ENCODE results near the gene SERTAD3. TPM values are rescaled to one million over a fixed set of nuclear protein-coding genes. Genes with fewer than 3 reads are reported as not detected.

Gene SERTAD3
- total and polyA plus RNA-seq, 10 of the 15 experiments (the other 5 are each of a cell fraction or from before 2014, with no cell fraction given) = 4.2 to 22.4 (median 13.7) TPM

- FAIRE-seq (peak; percentile 84), ATAC-seq (no peak), DNase-seq (ENCODE audit: low read depth, low spot score) (no peak)
- ChIA-PET POLR2A (interaction anchor here (0.7 to 5.5 kb wide), 8 partner anchors 9 to 68 kb away, joined by 3 to 55 read pairs (median 4); partner anchors contain the start of gene SERTAD3), RAD21 (ENCODE audit: unreplicated experiment) (interaction anchor here (0.7 to 1.8 kb wide), 5 partner anchors 11 to 120 kb away, joined by 3 to 9 read pairs (median 4); partner anchors contain the start of genes PLD3 and SERTAD3), CTCF (interaction anchor here (1.1 to 7.1 kb wide), 8 partner anchors 10 to 181 kb away, joined by 3 to 67 read pairs (median 6); partner anchors contain the start of gene BLVRB), SMC1A (ENCODE audit: uncharacterized antibody, unreplicated experiment) (interaction anchor here (1.0 to 1.6 kb wide), 4 partner anchors 9 to 19 kb away, joined by 3 to 6 read pairs (median 6); partner anchors contain the start of gene SERTAD3)
- Histone ChIP-seq H3K79me2 (ENCODE audit: control insufficient read depth, insufficient read depth, low read length) (peaks cover 27% of the 10 kb centered on the region), H2AFZ (ENCODE audit: control insufficient read depth, low read depth, low read length) (peak overlapping the region; percentile 49), H3K4me3 (peak overlapping the region; percentile 97), H3K9ac (ENCODE audit: control insufficient read depth, insufficient read depth, low read length) (peak overlapping the region; percentile 74), H3K4me2 (ENCODE audit: control insufficient read depth, insufficient read depth) (peak overlapping the region; percentile 75), H3K27me3 (replicated peaks in 1 of 2; ENCODE audit: control insufficient read depth in 2 of 2, insufficient read depth in 2 of 2, low read length in 1 of 2) (no peaks in the 10 kb centered on the region), H3K9me3 (replicated peaks; ENCODE audit: control insufficient read depth, insufficient read depth, low read length) (no peaks in the 10 kb centered on the region), H3K27ac (ENCODE audit: control insufficient read depth, insufficient read depth) (peak overlapping the region; percentile 84), H3K4me1 (ENCODE audit: control insufficient read depth, insufficient read depth, low read length) (no peaks in the 10 kb centered on the region), H4K20me1 (ENCODE audit: control insufficient read depth, insufficient read depth) (no peaks in the 10 kb centered on the region), H3K36me3 (ENCODE audit: control insufficient read depth in 2 of 2, insufficient read depth in 2 of 2, low read length in 1 of 2) (peaks cover 0 to 6% of the 10 kb centered on the region in 2 experiments; a peak in 2 of 4 replicates)
- BruUV-seq (replicated peaks) = no TSS peak
- intact Hi-C loops (cut with micrococcal nuclease; ENCODE audit: unreplicated experiment) = loop anchor here (1.0 kb wide), 1 partner anchor 19 kb away; the partner anchor contains the start of gene SERTAD3
- in situ Hi-C loops (cut with MboI) = no loop called here
- TF ChIP-seq STAT3 (IDR thresholded peaks at IDR 0.05; ENCODE audit: low read depth, low read length) = no peak
- no peak for TF ChIP-seq POLR2A (IDR thresholded peaks at IDR 0.05; ENCODE audit: low read depth, low read length)
- no peak for TF ChIP-seq CHD4 (IDR thresholded peaks at IDR 0.05)
- peak; percentile 65; the same call in 1 of the 2 replicates for TF ChIP-seq NBN (IDR thresholded peaks at IDR 0.05)
- peak; percentile 40 for TF ChIP-seq SMAD1 (IDR thresholded peaks at IDR 0.05; ENCODE audit: low read depth, partially characterized antibody)
- peak; percentile 40; the same call in 1 of the 2 replicates for TF ChIP-seq RELB (IDR thresholded peaks at IDR 0.05; ENCODE audit: low read depth)
- TF ChIP-seq SREBF1 (IDR thresholded peaks at IDR 0.05; ENCODE audit: low read length) = no peak
- peak; percentile 29; the same call in 1 of the 2 replicates for TF ChIP-seq MTA2 (IDR thresholded peaks at IDR 0.05; ENCODE audit: low read depth)
- TF ChIP-seq RUNX3 (IDR thresholded peaks at IDR 0.05; ENCODE audit: low read length) = peak; percentile 64
- peak; percentile 49 for TF ChIP-seq MLLT1 (IDR thresholded peaks at IDR 0.05)
- TF ChIP-seq ZNF207 (IDR thresholded peaks at IDR 0.05; ENCODE audit: borderline replicate concordance) = no peak
- peak; percentile 20; the same call in 1 of the 2 replicates for TF ChIP-seq POLR2AphosphoS5 (IDR thresholded peaks at IDR 0.05; ENCODE audit: low read length)
- peak; percentile 48 for TF ChIP-seq EED (IDR thresholded peaks at IDR 0.05; ENCODE audit: low read depth)
- peak; percentile 76; the same call in 1 of the 2 replicates for TF ChIP-seq HDGF (IDR thresholded peaks at IDR 0.05)
- 2% methylated on average over 26 of the region's 28 CpGs for WGBS (ENCODE audit: insufficient coverage, insufficient replicate concordance, low lambda C conversion rate, missing lambda C conversion rate)
These were observed 19.3 kb downstream of the SERTAD3 start for GRCh38 chr19:40424637-40425449.

Measured in GM12878 (cell line).